GM20431 (cell line): ENCODE results near the gene DGKB.

Experiments used
- in situ Hi-C: fragments of 300-500 bp; cut with MseI, MboI; formaldehyde crosslinking; loops from one replicate; pipeline ENCODE4 v1.15.0; 2020; ENCODE audit warnings: low sequenced_read_pairs; ENCODE audit not compliant: unreplicated experiment

The DGKB gene

GRCh38 chr7:14095233-14095950, 807.2 kb downstream of the DGKB start:
- in situ Hi-C loops: no loop called here
